Left renal cortex interstitium (tissue), 4 donors: Measurements from ENCODE around the gene AIMP2. TPM values are rescaled to one million over a fixed set of nuclear protein-coding genes. Genes with fewer than 3 reads are reported as not detected.
"Not testable (repeated sequence)": the region's sequence is repeated elsewhere in the genome, so short reads cannot be mapped to it uniquely, and the experiment has no call there.

Source experiments
- DNase-seq, 4 donors: peaks; one replicate each; pipeline ENCODE4 v3.0.0-alpha.2; 2013; ENCODE audit warnings: low read depth in 4 of 4, low spot score in 2 of 4, missing footprints in 1 of 4
- polyA plus RNA-seq, 4 donors: library from polyadenylated mRNA; unstranded; fragments of 120-200 nt; gene quantifications; one replicate each; pipeline ENCODE4 v1.2.1, GENCODE V29; 2013; ENCODE audit not compliant: insufficient read length in 4 of 4

Gene AIMP2
- polyA plus RNA-seq, 4 donors = 23.4 to 28.5 (median 25.4) TPM

DNA sequence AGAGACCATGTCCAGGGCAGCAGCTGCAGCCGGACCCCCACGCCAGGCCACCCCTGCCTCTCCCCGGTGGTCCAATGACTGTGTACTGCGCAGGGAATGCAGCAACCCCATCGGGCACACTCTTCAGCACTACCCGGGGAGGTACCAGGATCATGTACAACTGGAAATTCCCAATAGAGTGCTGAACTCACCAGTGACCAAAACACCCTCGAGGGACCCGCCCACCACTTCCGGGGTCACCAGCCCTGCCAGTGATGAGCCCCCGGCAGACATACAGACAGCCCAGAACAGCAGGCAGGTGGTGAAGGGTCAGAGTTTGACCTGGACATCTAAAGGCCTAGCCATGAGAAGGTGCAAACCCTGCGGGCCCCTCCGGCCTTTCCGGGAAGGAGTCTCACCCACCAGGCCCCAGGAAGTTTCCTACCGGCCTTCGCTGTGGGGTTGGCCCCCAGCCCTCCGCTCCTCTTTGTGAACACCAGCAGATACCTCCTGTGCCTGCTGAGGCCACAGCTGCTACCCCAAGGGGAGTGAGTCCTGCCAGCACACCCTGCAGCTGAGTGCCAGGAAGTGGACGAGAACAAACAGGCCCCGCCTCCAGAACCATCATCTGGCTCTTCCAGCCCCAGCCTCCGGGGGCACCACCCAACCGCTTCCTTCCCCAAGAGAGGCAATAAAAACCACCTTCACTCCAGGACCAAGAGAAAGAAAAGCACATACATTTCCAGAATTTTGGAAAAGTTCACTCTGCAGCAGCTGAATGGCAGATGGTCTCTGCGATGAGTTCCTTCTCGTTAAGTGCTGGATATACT, 17.1 kb downstream of the AIMP2 start:
- no peak for DNase-seq

- DNase-seq = no peak
Observed at GRCh38 chr7:6026820-6027311, 17.8 kb downstream of the AIMP2 start.

- DNase-seq = no peak
Observed at GRCh38 chr7:6027806-6028365, 18.8 kb downstream of the AIMP2 start.

GRCh38 chr7:6028563-6028962, 19.5 kb downstream of the AIMP2 start:
- DNase-seq = no peak

GRCh38 chr7:6030988-6031387, 21.9 kb downstream of the AIMP2 start, which contains the start of gene ANKRD61:
ANKRD61 (plus strand) TSS chr7:6031376; CDS start chr7:6031376, 0 bp downstream.
- no peak for DNase-seq

DNA sequence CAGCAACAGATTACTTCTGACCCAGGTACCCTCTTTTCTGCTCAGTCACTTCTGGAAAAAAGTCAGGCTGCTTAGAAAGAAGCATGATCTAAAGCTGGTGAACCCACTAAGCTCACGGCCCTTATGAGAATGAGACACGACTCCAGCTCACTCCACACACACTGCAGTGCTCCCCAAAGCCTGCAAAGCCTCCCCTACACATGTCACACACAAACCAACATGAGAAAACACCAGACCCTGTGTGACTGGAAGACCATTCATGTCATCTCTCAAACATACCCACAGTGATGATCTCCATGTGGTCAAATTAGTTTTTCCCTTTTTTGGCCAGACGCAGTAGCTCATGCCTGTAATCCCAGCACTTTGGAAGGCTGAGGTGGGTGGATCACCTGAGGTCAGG, 22.5 kb downstream of the AIMP2 start:
- no peak for DNase-seq

DNA sequence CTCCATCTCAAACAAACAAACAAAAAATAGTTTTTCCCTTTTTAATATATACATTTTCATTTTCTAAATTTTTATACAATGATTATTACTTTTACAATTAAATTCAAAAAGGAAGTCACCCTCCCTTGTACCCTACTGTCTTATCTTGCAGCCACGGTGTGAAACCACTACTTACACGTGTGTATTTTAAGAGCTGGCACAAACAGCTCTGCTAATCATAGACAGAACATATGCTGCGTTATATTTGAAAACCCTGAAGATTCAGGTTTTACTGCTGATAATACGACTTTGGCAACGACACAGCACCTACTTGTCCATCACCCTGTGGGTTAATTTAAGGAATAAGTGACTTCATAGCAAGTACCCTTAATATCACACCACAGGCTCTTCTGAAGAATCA, 23.1 kb downstream of the AIMP2 start:
- DNase-seq = no peak

DNA sequence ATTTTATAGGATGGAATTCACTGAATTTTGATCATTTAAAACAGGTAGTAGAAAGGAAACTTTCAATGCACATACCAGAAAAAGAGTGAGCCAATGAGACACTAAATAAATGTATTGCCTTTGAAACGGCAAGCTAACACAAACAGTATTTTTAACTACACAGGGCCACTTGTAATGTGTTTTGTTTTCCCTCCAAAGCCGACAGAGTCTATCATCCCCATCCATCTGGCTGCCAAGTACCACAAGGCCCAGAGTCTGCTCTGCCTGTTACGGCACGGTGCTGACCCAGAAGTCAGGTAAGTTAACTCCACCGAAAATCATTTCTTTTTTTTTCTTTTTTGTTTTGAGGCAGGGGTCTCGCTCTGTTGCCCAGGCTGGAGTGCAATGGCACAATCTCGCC, 23.6 kb downstream of the AIMP2 start:
- no peak for DNase-seq

DNA sequence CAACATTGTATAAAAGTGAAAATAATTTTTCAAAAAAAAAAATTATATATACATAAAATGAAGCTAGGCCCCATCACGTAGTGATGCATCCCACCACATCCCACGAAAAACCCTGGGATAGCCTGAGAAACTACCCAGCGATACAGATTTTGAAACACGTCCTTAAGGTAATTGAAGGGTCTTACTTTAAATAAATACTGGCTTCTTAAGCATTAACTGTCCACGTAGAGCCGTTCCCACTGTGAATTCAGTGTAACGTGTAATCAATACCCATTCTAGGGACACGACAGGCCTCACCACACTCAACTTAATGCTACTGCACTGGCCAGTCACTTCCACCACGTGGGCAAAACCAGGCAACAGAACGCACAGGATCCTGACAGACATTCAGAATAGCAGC, 26.1 kb downstream of the AIMP2 start:
- no peak for DNase-seq

DNA sequence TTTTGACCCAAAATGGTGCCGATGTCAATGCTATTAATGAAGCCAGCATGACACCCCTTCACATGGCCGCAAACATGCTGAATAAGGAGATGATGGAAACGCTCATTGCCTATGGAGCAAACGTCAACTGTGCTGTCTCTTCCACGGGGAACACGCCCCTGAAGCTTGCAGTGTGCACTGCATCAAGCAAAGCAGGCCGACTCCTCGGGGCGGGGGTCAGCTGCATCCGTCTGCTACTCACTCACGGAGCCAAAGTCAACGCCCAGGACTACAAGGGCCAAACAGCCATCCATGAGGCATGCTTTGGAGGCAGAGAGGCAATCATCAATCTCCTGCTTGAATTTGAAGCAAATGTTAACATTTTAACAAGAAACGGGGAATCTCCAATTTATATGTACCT, 26.6 kb downstream of the AIMP2 start:
- no peak for DNase-seq

DNA sequence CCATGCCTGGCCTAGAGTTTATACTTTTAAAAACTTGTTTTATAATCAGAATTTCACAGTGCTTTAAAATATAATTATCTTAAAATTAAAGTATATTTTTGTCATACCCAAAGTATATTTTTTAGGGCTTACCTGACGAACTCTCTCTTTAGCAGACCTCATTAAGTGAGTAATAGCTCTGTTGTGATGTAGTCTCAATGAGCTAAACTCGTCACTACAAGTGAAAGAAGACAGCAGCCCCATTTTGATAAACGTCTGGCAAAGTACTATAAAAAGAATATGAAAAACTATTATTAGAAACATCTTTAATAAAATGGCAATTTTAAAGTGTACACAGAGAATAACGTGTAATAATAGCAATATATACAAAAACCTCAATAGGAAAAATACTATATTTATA, 40.7 kb downstream of the AIMP2 start:
- no peak for DNase-seq

GRCh38 chr7:6051185-6051584, 42.1 kb downstream of the AIMP2 start:
- DNase-seq = not testable (repeated sequence)

DNA sequence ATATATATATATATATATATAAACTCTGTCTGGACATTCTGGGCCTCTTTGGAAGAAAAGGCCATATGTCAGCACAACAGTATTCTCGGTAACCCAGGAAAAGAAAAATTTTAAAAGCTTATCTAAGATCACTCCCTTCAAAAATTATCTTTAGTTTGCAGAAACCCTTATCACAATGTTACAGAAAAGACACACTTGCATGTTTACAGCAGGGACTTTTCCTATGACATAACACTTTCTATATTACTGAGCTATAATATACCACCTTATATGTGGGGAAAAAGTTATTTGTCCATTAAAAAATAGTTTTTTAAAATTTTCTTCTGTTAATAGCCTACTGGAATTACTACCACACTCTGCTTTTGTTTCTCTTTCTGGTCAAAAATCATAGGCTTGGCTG, 47.5 kb downstream of the AIMP2 start:
- DNase-seq = no peak

- DNase-seq = no peak
Observed at GRCh38 chr7:6057316-6058129, 48.5 kb downstream of the AIMP2 start.

DNA sequence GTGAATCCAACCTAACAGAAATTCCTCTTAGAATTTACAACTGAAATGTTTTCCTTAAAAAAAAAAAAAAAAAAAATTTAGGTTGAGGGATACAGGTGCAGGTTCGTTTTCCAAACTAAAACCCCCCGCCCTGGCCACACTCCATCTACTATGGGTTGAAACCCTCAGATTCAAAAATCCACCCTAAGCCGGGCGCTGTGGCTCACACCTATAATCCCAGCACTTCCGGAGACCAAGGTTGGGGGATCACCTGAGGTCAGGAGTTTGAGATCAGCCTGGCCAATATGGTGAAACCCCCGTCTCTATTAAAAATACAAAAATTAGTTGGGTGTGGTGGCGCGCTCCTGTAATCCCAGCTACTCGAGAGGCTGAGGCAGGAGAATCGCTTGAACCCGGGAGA, 50.9 kb downstream of the AIMP2 start:
- not testable (repeated sequence) for DNase-seq

GRCh38 chr7:6071406-6071805, 62.3 kb downstream of the AIMP2 start:
- DNase-seq = no peak

Other genes with a start within 250 kb of the AIMP2 start
- 10 to 100 TPM; 32.2 to 38.7 (median 36.0) TPM for gene RNF216, start 227.6 kb upstream of the AIMP2 start, polyA plus RNA-seq
- gene OCM, start 128.5 kb upstream of the AIMP2 start, polyA plus RNA-seq = under 1 TPM; 0.23 to 0.93 (median 0.49) TPM
- 10 to 100 TPM; 78.9 to 96.3 (median 89.3) TPM for gene CCZ1, start 110.5 kb upstream of the AIMP2 start, polyA plus RNA-seq
- 1 to 10 TPM in 2 of 4 donors, under 1 TPM in 2; 0.21 to 1.9 (median 1.1) TPM for gene RSPH10B, start 38.6 kb upstream of the AIMP2 start, polyA plus RNA-seq
- gene PMS2, start 223 bp upstream of the AIMP2 start, polyA plus RNA-seq = 10 to 100 TPM; 19.4 to 26.4 (median 22.6) TPM
- 1 to 10 TPM in 2 of 4 donors, under 1 TPM in 2; 0.40 to 4.1 (median 2.2) TPM for gene ANKRD61, start 22.1 kb downstream of the AIMP2 start, polyA plus RNA-seq
- 100 to 1,000 TPM in 2 of 4 donors, 10 to 100 TPM in 2; 81.7 to 114 (median 101) TPM for gene EIF2AK1, start 49.9 kb downstream of the AIMP2 start, polyA plus RNA-seq
- 10 to 100 TPM; 19.5 to 21.4 (median 20.4) TPM for gene USP42, start 95.7 kb downstream of the AIMP2 start, polyA plus RNA-seq